GM23338 (cell line): Measurements from ENCODE around the gene NUDT21. TPM values are rescaled to one million over a fixed set of nuclear protein-coding genes. Genes with fewer than 3 reads are reported as not detected.

ENCODE experiments used
- ATAC-seq: fragments of 200-7000 bp; cut with Tn5 transposase; 3 replicates; pipeline ENCODE4 v1.9.1; 2020
- DNase-seq: peaks from one replicate; pipeline ENCODE4 v3.0.0-alpha.2; 2015; ENCODE audit warnings: low spot score
- H2AFZ ChIP-seq: fragments of 200-600 bp; sonication (generic); 2 replicates; pipeline ENCODE4 v1.8.0; 2016; ENCODE audit warnings: antibody characterized with exemption, mild to moderate bottlenecking, moderate library complexity
- H3F3A ChIP-seq: fragments of 200-600 bp; sonication (generic); replicated peaks from 2 replicates; pipeline ENCODE4 v1.8.0; 2017; ENCODE audit warnings: antibody characterized with exemption, mixed run types, low read depth
- H3K27ac ChIP-seq: fragments of 200-600 bp; sonication (generic); 2 replicates; pipeline ENCODE4 v1.6.1; 2016; ENCODE audit warnings: low read depth
- H3K27me3 ChIP-seq: fragments of 200-600 bp; sonication (generic); 2 replicates; pipeline ENCODE4 v1.8.0; 2016; ENCODE audit warnings: mild to moderate bottlenecking, mixed run types, moderate library complexity; ENCODE audit not compliant: insufficient read depth
- H3K36me3 ChIP-seq: fragments of 200-600 bp; sonication (generic); 2 replicates; pipeline ENCODE4 v1.8.0; 2016; ENCODE audit warnings: mild to moderate bottlenecking; ENCODE audit not compliant: insufficient read depth
- H3K4me1 ChIP-seq: fragments of 200-600 bp; sonication (generic); 2 replicates; pipeline ENCODE4 v1.8.0; 2016; ENCODE audit warnings: mild to moderate bottlenecking, moderate library complexity; ENCODE audit not compliant: insufficient read depth
- H3K4me2 ChIP-seq: fragments of 200-600 bp; sonication (generic); 2 replicates; pipeline ENCODE4 v1.7.1; 2017; ENCODE audit warnings: mixed run types
- H3K4me3 ChIP-seq: fragments of 200-600 bp; sonication (generic); 2 replicates; pipeline ENCODE4 v1.6.1; 2016; ENCODE audit warnings: mixed run types
- H3K79me2 ChIP-seq: fragments of 200-600 bp; sonication (generic); replicated peaks from 2 replicates; pipeline ENCODE4 v1.8.0; 2017; ENCODE audit warnings: mild to moderate bottlenecking; ENCODE audit not compliant: insufficient read depth
- H3K9me2 ChIP-seq: fragments of 200-600 bp; sonication (generic); 2 replicates; pipeline ENCODE4 v1.8.0; 2017; ENCODE audit not compliant: insufficient read depth
- H4K20me1 ChIP-seq: fragments of 200-600 bp; sonication (generic); replicated peaks from 2 replicates; pipeline ENCODE4 v1.8.0; 2017; ENCODE audit warnings: mild to moderate bottlenecking; ENCODE audit not compliant: insufficient read depth
- H3K27ac Mint-ChIP-seq: 2 replicates; pipeline ENCODE4 v1.8.0; 2020; ENCODE audit warnings: inconsistent platforms, mild to moderate bottlenecking, moderate library complexity, mixed read lengths
- H3K27me3 Mint-ChIP-seq: 3 replicates; pipeline ENCODE4 v1.8.0; 2022; ENCODE audit warnings: low read depth, mild to moderate bottlenecking, moderate library complexity, mixed read lengths, inconsistent platforms; ENCODE audit not compliant: insufficient read depth, poor library complexity
- H3K36me3 Mint-ChIP-seq: 3 replicates; pipeline ENCODE4 v1.8.0; 2021; ENCODE audit warnings: low read depth, mild to moderate bottlenecking, inconsistent platforms, moderate library complexity, mixed read lengths
- H3K4me1 Mint-ChIP-seq: 3 replicates; pipeline ENCODE4 v1.8.0; 2020; ENCODE audit warnings: mild to moderate bottlenecking, inconsistent platforms, mixed read lengths
- H3K4me3 Mint-ChIP-seq: 3 replicates; pipeline ENCODE4 v1.8.0; 2021; ENCODE audit warnings: moderate library complexity, mild to moderate bottlenecking, inconsistent platforms, mixed read lengths
- H3K9me3 Mint-ChIP-seq: 3 replicates; pipeline ENCODE4 v1.8.0; 2020; ENCODE audit warnings: moderate library complexity, mild to moderate bottlenecking, inconsistent platforms, mixed read lengths
- CREB1 ChIP-seq: fragments of 250-450 bp; sonication (Bioruptor Pico); IDR thresholded peaks from 2 replicates; pipeline ENCODE4 v1.5.0; 2020; ENCODE audit warnings: low read depth, mild to moderate bottlenecking, moderate library complexity
- EZH2 ChIP-seq: fragments of 200-600 bp; sonication (generic); IDR thresholded peaks from one replicate; pipeline ENCODE4 v1.8.0; 2017; ENCODE audit warnings: antibody characterized with exemption, mild to moderate bottlenecking, low read depth; ENCODE audit not compliant: unreplicated experiment
- EZH2phosphoT487 ChIP-seq: fragments of 200-600 bp; sonication (generic); IDR thresholded peaks from one replicate; pipeline ENCODE4 v1.8.1; 2018; ENCODE audit warnings: antibody characterized with exemption; ENCODE audit not compliant: unreplicated experiment
- JUNB ChIP-seq: IDR thresholded peaks from one replicate; pipeline ENCODE4 v1.6.1; 2016; ENCODE audit warnings: antibody characterized with exemption; ENCODE audit not compliant: unreplicated experiment
- NANOG ChIP-seq: IDR thresholded peaks from 2 replicates; pipeline ENCODE4 v1.6.1; 2016; ENCODE audit warnings: antibody characterized with exemption, borderline replicate concordance
- POLR2AphosphoS5 ChIP-seq: IDR thresholded peaks from 2 replicates; pipeline ENCODE4 v1.6.1; 2016; ENCODE audit warnings: antibody characterized with exemption, low read depth
- STAT1 ChIP-seq: IDR thresholded peaks from one replicate; pipeline ENCODE4 v1.6.1; 2016; ENCODE audit warnings: antibody characterized with exemption; ENCODE audit not compliant: unreplicated experiment
- ZNF114 ChIP-seq: fragments of 250-450 bp; sonication (Bioruptor Pico); IDR thresholded peaks from 2 replicates; pipeline ENCODE4 v1.5.0; 2020; ENCODE audit warnings: mild to moderate bottlenecking, moderate library complexity
- ZNF331 ChIP-seq: fragments of 250-450 bp; sonication (Bioruptor Pico); IDR thresholded peaks from 2 replicates; pipeline ENCODE4 v1.5.0; 2020; ENCODE audit warnings: low read depth, mild to moderate bottlenecking, moderate library complexity
- polyA plus RNA-seq: library from polyadenylated mRNA; unstranded; fragments of >200 nt; fragmentation: Nextera tagmentation; extraction: Ambion mirVana; gene quantifications from 2 replicates; pipeline ENCODE4 v1.2.1, GENCODE V29; 2016
- total RNA-seq: library from RNA; depleted of rRNA; stranded (reverse); fragments of >200 nt; shearing (Covaris generic); gene quantifications from 2 replicates; pipeline ENCODE4 v1.2.3, GENCODE V29; 2014
- TF ChIP-seq, protein P1 (sequence below): IDR thresholded peaks from one replicate; pipeline ENCODE4 v1.6.1; 2018; ENCODE audit warnings: antibody characterized with exemption; ENCODE audit not compliant: unreplicated experiment
- TF ChIP-seq, protein P2 (sequence below): IDR thresholded peaks from 2 replicates; pipeline ENCODE4 v1.6.1; 2016; ENCODE audit warnings: antibody characterized with exemption
- TF ChIP-seq, protein P3 (sequence below), 2 experiments: fragments of 200-600 bp in 1 of 2; sonication (generic) in 1 of 2; conservative IDR thresholded peaks; 2 replicates each; pipeline versions ENCODE4 v1.5.1 to v1.6.1; 2016 to 2017; ENCODE audit warnings: antibody characterized with exemption in 2 of 2, low read depth in 2 of 2, mild to moderate bottlenecking in 2 of 2, moderate library complexity in 1 of 2

Gene NUDT21
- total and polyA plus RNA-seq, 2 experiments from 2014 or later = 83.4 to 132 TPM

DNA sequence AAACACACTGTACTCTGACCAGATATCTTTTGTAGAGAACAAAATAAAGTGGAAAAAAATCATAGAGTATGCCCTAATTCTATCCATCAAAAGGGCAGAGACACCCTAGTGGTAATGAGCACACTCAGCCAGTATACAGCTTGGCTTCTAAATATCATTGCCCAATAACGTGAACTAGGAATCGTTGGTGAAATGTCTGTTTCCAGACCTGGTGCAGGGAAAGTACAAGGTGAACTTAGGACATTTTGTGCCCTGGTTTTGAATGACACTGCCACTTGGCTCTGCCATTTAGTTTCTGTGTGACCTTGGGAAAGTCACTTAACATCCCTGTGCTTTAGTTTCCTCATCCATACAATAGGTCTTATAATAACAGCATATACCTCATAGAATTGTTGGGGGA, 39.5 kb downstream of the NUDT21 start:
- H3K4me2 ChIP-seq = no peak overlapping the region
- H3K4me1 ChIP-seq = peaks cover 20% of the 10 kb centered on the region
- TF ChIP-seq, protein P1, sequence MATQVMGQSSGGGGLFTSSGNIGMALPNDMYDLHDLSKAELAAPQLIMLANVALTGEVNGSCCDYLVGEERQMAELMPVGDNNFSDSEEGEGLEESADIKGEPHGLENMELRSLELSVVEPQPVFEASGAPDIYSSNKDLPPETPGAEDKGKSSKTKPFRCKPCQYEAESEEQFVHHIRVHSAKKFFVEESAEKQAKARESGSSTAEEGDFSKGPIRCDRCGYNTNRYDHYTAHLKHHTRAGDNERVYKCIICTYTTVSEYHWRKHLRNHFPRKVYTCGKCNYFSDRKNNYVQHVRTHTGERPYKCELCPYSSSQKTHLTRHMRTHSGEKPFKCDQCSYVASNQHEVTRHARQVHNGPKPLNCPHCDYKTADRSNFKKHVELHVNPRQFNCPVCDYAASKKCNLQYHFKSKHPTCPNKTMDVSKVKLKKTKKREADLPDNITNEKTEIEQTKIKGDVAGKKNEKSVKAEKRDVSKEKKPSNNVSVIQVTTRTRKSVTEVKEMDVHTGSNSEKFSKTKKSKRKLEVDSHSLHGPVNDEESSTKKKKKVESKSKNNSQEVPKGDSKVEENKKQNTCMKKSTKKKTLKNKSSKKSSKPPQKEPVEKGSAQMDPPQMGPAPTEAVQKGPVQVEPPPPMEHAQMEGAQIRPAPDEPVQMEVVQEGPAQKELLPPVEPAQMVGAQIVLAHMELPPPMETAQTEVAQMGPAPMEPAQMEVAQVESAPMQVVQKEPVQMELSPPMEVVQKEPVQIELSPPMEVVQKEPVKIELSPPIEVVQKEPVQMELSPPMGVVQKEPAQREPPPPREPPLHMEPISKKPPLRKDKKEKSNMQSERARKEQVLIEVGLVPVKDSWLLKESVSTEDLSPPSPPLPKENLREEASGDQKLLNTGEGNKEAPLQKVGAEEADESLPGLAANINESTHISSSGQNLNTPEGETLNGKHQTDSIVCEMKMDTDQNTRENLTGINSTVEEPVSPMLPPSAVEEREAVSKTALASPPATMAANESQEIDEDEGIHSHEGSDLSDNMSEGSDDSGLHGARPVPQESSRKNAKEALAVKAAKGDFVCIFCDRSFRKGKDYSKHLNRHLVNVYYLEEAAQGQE = no peak
- TF ChIP-seq STAT1 = no peak
- H3K36me3 Mint-ChIP-seq = peaks cover 15% of the 10 kb centered on the region
- H3K27me3 Mint-ChIP-seq = no peaks in the 10 kb centered on the region
- H3K9me2 ChIP-seq = no peaks in the 10 kb centered on the region
- H3K4me3 ChIP-seq = no peak overlapping the region
- H3F3A ChIP-seq = no peaks in the 10 kb centered on the region
- H3K27me3 ChIP-seq = no peaks in the 10 kb centered on the region
- ATAC-seq (no peak), DNase-seq (no peak)
- no peak overlapping the region for H3K27ac ChIP-seq
- H4K20me1 ChIP-seq = peaks cover 12% of the 10 kb centered on the region; the same call in 1 of the 2 replicates
- peaks cover 17% of the 10 kb centered on the region for H3K4me1 Mint-ChIP-seq
- no peak overlapping the region for H3K27ac Mint-ChIP-seq
- peaks cover 30% of the 10 kb centered on the region for H3K79me2 ChIP-seq
- no peak overlapping the region for H2AFZ ChIP-seq
- no peaks in the 10 kb centered on the region for H3K9me3 Mint-ChIP-seq
- peaks cover 3% of the 10 kb centered on the region; the same call in 1 of the 2 replicates for H3K36me3 ChIP-seq
- no peak overlapping the region for H3K4me3 Mint-ChIP-seq

DNA sequence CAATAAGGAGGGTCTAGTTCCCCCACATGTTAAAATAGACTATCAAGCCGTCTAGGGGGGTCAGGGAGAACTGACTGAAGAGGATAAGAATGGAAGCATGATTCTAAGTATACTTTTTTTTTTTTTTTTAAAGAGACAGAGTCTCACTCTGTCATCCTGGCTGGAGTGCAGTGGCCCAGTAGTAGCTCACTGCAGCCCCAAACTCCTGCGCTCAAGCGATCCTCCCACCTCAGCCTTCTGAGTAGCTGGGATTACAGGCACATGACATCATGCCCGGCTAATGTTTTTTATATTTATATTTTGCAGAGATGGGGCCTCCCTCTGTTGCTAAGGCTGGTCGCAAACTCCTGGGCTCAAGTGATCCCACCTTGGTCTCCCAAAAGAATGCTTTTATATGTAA, 40.0 kb downstream of the NUDT21 start:
- H3K4me3 Mint-ChIP-seq = no peak overlapping the region
- DNase-seq = no peak
- peaks cover 15% of the 10 kb centered on the region for H3K36me3 Mint-ChIP-seq
- Histone ChIP-seq H2AFZ (no peak overlapping the region), H4K20me1 (peaks cover 9% of the 10 kb centered on the region; the same call in 1 of the 2 replicates), H3K4me2 (no peak overlapping the region), H3K9me2 (no peaks in the 10 kb centered on the region), H3K4me1 (peaks cover 15% of the 10 kb centered on the region), H3K4me3 (no peak overlapping the region), H3K27ac (no peak overlapping the region), H3K27me3 (no peaks in the 10 kb centered on the region), H3F3A (no peaks in the 10 kb centered on the region), H3K79me2 (peaks cover 26% of the 10 kb centered on the region), H3K36me3 (peaks cover 3% of the 10 kb centered on the region; the same call in 1 of the 2 replicates)
- H3K9me3 Mint-ChIP-seq = no peaks in the 10 kb centered on the region
- H3K27ac Mint-ChIP-seq = no peak overlapping the region
- H3K4me1 Mint-ChIP-seq = peaks cover 17% of the 10 kb centered on the region
- TF ChIP-seq, protein P2, sequence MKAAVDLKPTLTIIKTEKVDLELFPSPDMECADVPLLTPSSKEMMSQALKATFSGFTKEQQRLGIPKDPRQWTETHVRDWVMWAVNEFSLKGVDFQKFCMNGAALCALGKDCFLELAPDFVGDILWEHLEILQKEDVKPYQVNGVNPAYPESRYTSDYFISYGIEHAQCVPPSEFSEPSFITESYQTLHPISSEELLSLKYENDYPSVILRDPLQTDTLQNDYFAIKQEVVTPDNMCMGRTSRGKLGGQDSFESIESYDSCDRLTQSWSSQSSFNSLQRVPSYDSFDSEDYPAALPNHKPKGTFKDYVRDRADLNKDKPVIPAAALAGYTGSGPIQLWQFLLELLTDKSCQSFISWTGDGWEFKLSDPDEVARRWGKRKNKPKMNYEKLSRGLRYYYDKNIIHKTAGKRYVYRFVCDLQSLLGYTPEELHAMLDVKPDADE = no peak
- TF ChIP-seq, protein P3, sequence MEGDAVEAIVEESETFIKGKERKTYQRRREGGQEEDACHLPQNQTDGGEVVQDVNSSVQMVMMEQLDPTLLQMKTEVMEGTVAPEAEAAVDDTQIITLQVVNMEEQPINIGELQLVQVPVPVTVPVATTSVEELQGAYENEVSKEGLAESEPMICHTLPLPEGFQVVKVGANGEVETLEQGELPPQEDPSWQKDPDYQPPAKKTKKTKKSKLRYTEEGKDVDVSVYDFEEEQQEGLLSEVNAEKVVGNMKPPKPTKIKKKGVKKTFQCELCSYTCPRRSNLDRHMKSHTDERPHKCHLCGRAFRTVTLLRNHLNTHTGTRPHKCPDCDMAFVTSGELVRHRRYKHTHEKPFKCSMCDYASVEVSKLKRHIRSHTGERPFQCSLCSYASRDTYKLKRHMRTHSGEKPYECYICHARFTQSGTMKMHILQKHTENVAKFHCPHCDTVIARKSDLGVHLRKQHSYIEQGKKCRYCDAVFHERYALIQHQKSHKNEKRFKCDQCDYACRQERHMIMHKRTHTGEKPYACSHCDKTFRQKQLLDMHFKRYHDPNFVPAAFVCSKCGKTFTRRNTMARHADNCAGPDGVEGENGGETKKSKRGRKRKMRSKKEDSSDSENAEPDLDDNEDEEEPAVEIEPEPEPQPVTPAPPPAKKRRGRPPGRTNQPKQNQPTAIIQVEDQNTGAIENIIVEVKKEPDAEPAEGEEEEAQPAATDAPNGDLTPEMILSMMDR (conservative IDR thresholded peaks at IDR 0.05; ENCODE audit: low read depth in 2 of 2) = no peak
- TF ChIP-seq STAT1 (no peak), JUNB (no peak), EZH2 (no peak), CREB1 (no peak), ZNF331 (CRISPR knock-in tag) (no peak), NANOG (no peak), EZH2phosphoT487 (no peak), ZNF114 (CRISPR knock-in tag) (no peak), POLR2AphosphoS5 (no peak)
- TF ChIP-seq, protein P1 = no peak
- H3K27me3 Mint-ChIP-seq = no peaks in the 10 kb centered on the region
- no peak for ATAC-seq
